ENCODE measurements around the gene KLF11. TPM values are rescaled to one million over a fixed set of nuclear protein-coding genes. Genes with fewer than 3 reads are reported as not detected.

KLF11 gene
- polyA plus RNA-seq, 1 of the 3 experiments (the other 2 are of a cell fraction): 9.5 TPM

GRCh38 chr2:10085668-10086059 lies 42.3 kb downstream of the KLF11 start:
- no peaks in the 10 kb centered on the region for H3K9me3 ChIP-seq
- H3K27me3 ChIP-seq (ENCODE audit: insufficient read depth): peaks cover 21% of the 10 kb centered on the region
- no peaks in the 10 kb centered on the region for H3K9me2 ChIP-seq
- H3K4me3 ChIP-seq (ENCODE audit: low read depth in 2 of 2, low read length in 1 of 2): no peak overlapping the region
- CTCF ChIA-PET: interaction anchor here (1.0 to 36.2 kb wide), 7 partner anchors 9 to 349 kb away, joined by 3 to 946 read pairs (median 6); partner anchors contain the start of gene CYS1
- no peaks in the 10 kb centered on the region for H4K20me1 ChIP-seq (ENCODE audit: insufficient read depth)
- H2AFZ ChIP-seq (ENCODE audit: low read depth): no peak overlapping the region
- H3K4me1 ChIP-seq (ENCODE audit: control insufficient read depth in 1 of 2, insufficient read depth in 2 of 2, low read depth in 1 of 2, low read length in 1 of 2): no peaks in the 10 kb centered on the region; a peak in 1 of 4 replicates
- no peaks in the 10 kb centered on the region for H3K79me2 ChIP-seq (ENCODE audit: insufficient read depth)
- H3K36me3 ChIP-seq (replicated peaks in 1 of 2; ENCODE audit: control insufficient read depth in 1 of 2, insufficient read depth in 2 of 2, low read length in 1 of 2): no peaks in the 10 kb centered on the region
- no peak overlapping the region for H3K4me2 ChIP-seq
- no peak for TF ChIP-seq ZBTB33 (IDR thresholded peaks at IDR 0.05; ENCODE audit: borderline replicate concordance, low read depth)
- no peak for TF ChIP-seq RFX5 (IDR thresholded peaks at IDR 0.05; ENCODE audit: low read length)
- no peak for TF ChIP-seq NRF1 (IDR thresholded peaks at IDR 0.05; ENCODE audit: low read depth, low read length)
- no peak for TF ChIP-seq GATA2 (CRISPR knock-in tag; IDR thresholded peaks at IDR 0.05)
- no peak for TF ChIP-seq TAF1 (IDR thresholded peaks at IDR 0.05; ENCODE audit: borderline replicate concordance, low read depth, low read length)
- TF ChIP-seq TCF12 (IDR thresholded peaks at IDR 0.05): no peak
- TF ChIP-seq IRF3 (IDR thresholded peaks at IDR 0.05; ENCODE audit: low read depth, low read length): no peak
- TF ChIP-seq ELF1 (IDR thresholded peaks at IDR 0.05): no peak
- no peak for TF ChIP-seq SMC3 (IDR thresholded peaks at IDR 0.05; ENCODE audit: low read depth, low read length)
- TF ChIP-seq JUND (IDR thresholded peaks at IDR 0.05): no peak
- no peak for TF ChIP-seq GABPA (IDR thresholded peaks at IDR 0.05; ENCODE audit: low read depth)
- TF ChIP-seq MXI1 (IDR thresholded peaks at IDR 0.05; ENCODE audit: low read depth, low read length): no peak
- TF ChIP-seq FOSL2 (IDR thresholded peaks at IDR 0.05; ENCODE audit: borderline replicate concordance, low read depth): no peak
- TF ChIP-seq POLR2AphosphoS5 (IDR thresholded peaks at IDR 0.05; ENCODE audit: low read depth, low read length): no peak
- TF ChIP-seq USF2 (IDR thresholded peaks at IDR 0.05; ENCODE audit: borderline replicate concordance, low read depth, low read length): no peak
- no peak for TF ChIP-seq SIN3A (IDR thresholded peaks at IDR 0.05; ENCODE audit: borderline replicate concordance, low read depth, low read length)
- no peak for TF ChIP-seq EP300 (IDR thresholded peaks at IDR 0.05; ENCODE audit: borderline replicate concordance in 1 of 2, low read depth in 1 of 2, low read length in 1 of 2)
- TF ChIP-seq NFIC (IDR thresholded peaks at IDR 0.05; ENCODE audit: borderline replicate concordance): no peak
- TF ChIP-seq RXRA (IDR thresholded peaks at IDR 0.05; ENCODE audit: borderline replicate concordance, low read depth): no peak
- 85% methylated on average over 11 of the region's 11 CpGs for WGBS (ENCODE audit: low lambda C conversion rate)
- no peak overlapping the region for H3K9ac ChIP-seq
- no peak overlapping the region for H3K27ac ChIP-seq (ENCODE audit: low read depth in 2 of 2, low read length in 1 of 2)
- POLR2A ChIA-PET: no interaction called here
- DNase-seq: no peak
- peaks cover 6% of the 10 kb centered on the region for H3F3A ChIP-seq (replicated peaks; ENCODE audit: insufficient read depth)
